ENCODE results near the gene ZNF821.
"Not testable (repeated sequence)": the region's sequence is repeated elsewhere in the genome, so short reads cannot be mapped to it uniquely, and the experiment has no call there.

The ZNF821 gene

DNA sequence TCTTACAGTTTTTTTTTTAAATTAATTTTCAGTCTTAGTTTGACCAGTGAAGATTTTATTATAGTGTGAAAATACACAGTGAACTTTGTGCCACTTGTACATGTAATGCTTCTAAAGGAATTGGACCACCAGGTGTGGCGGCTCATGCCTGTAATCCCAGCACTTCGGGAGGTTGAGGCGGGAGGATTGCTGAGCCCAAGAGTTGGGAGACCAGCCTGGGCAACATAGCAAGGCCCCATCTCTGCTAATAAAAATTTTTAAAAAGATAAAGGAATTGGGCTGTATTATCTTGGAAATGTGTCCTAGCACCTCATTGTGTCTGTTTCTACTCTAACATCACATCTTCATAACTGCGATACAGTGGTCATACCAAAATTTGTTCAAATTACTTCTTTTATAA, 15.2 kb upstream of the ZNF821 start:
- no peak for DNase-seq

GRCh38 chr16:71896764-71897368, 12.9 kb upstream of the ZNF821 start:
- DNase-seq, result no peak

- DNase-seq, result peak; percentile 34
Measured at GRCh38 chr16:71895679-71896365, 11.8 kb upstream of the ZNF821 start.

DNA sequence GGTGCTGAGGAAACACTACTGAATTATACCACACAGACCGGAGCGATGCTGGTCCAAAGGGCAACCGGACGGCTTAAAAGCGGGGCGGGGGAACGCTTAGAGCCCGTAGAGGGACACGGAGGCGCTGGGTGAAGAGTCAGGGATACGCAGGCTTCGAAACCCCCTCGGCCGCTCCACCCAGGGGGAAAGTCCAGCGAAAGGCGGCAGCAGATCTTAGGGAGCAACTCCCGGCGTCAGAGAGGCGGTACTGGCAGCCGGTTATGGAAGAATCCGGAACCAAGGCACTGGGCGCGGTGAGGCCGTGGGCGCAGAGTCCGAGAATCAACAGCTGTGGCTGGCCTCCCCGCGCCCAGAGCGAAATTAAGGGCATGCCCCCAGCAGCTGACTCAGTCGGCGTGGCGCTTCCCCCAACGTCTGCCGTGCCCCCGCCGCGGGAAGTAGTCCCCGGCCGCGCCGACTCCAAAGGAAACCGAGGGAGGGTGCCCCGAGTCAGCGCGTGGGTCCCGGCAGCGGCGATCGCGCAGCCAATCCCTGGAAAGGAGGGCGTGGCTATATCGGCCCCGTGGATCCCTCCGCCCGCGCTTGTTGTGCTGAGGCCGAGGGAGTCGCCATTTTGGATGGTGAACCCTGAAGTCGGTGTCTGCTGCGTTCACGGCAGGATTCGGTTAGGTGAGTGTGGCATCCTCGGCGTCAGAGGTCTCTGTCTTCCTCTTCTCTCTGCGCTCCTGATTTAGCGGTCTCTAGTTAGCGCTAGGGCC, 11.1 kb upstream of the ZNF821 start, which contains the start of gene IST1:
Gene IST1 (plus strand): TSS at position 611 of the 758 bp plus-strand sequence. CDS start 20,110 bp downstream, outside the sequence.
- DNase-seq, result peak; percentile 98

GRCh38 chr16:71894229-71894920, 10.4 kb upstream of the ZNF821 start:
- DNase-seq, result peak; percentile 39

- no peak for DNase-seq
Measured at GRCh38 chr16:71893888-71894228, 9.9 kb upstream of the ZNF821 start.

GRCh38 chr16:71889147-71889546, 5.2 kb upstream of the ZNF821 start:
- no peak for DNase-seq

- DNase-seq, result no peak
Measured at GRCh38 chr16:71885261-71885650, 1.3 kb upstream of the ZNF821 start.

GRCh38 chr16:71883168-71883848, 674 bp downstream of the ZNF821 start:
- DNase-seq, result no peak

- peak; percentile 91 for DNase-seq
Measured at GRCh38 chr16:71882505-71883167, 1.3 kb downstream of the ZNF821 start.

DNA sequence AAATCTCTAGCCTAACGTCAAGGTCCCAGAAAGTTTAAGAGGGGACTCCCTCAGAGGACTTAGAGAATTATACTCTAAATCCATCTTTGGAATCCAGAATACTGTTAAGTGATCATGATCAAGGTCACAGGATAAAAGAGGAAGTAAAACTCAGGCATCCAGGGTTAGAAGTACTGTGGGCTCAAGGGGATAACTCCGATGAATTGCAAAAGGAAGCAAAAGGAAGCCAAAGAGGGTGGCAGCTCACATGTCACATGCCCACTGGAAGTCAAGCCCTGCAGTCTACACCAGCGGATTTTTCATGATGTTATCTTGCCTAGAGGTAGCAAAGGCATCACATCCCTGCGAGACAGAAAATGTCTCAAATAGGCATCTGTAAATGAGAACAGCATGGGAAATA, 3.8 kb downstream of the ZNF821 start:
- no peak for DNase-seq

DNA sequence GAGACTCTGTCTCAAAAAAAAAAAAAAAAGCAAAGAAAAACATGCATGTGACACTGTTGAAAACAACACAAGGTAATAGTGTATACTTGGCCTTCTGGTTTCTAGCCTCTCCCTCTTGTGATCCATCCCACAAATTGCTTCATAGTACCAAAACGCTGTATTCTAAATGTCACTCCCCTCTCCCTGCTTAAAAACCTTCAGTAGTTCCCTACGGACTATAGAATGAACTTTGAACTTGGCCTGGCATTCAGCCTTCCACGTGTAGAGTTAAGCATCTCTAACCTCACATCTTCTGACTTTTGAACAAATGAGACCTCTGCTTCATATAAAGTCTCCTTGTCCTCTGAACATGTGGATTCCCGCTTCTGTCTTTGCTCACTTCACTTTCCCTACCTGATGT, 5.1 kb downstream of the ZNF821 start:
- DNase-seq, result no peak

DNA sequence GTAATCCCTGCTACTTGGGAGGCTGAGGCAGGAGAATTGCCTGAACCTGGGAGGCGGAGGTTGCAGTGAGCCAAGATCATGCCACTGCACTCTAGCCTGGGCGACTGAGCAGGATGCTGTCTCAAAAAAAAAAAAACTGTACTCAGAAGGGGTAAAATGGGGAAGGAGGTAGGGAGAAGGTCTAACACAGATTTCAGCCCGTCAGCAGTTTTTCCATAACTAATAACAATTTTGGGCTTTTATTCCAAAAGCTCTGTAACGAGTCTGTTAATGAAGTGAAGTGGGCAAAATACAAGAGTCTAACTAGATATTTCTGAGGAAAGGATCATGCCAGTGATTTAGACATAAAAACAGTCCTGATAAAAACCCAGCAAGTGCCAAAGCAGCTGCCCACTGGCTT, 10.8 kb downstream of the ZNF821 start:
- no peak for DNase-seq

- DNase-seq, result no peak
Measured at GRCh38 chr16:71870818-71871217, 13.2 kb downstream of the ZNF821 start.

- DNase-seq, result no peak
Measured at GRCh38 chr16:71869089-71869488, 14.9 kb downstream of the ZNF821 start.

- DNase-seq, result no peak
Measured at GRCh38 chr16:71867939-71868338, 16.0 kb downstream of the ZNF821 start.

- not testable (repeated sequence) for DNase-seq
Measured at GRCh38 chr16:71867175-71867574, 16.8 kb downstream of the ZNF821 start.

DNA sequence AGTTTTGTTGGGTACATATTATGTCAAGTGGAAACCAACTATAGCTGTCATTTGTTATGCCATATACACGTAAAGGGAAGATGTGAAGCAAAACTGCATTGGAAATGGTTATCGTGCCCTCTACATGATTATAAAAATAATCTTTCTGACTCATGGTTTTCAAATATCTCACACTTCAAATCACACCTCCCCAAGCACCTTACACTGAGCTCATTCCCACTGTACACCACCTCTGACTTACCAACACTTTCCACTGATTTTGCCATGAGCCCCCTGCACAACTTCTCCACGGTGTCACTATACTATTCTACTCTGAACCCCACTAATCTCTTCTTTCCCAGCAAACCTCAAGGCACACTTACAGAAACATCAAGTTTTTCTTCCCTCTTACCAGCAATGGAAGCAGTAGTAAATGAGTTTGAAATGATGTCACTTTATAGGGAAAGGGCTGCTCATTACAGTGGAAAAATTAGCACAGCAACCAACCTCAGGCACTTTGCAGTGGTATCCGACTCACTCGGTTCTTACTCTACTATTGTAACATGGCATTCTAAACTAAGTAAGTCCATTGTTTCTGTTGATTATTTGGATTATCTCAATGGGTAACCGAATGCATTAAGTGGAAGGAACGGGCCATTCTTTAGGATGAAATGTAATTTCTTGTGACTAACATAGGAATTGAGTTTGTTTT, 18.7 kb downstream of the ZNF821 start:
- DNase-seq, result no peak

DNA sequence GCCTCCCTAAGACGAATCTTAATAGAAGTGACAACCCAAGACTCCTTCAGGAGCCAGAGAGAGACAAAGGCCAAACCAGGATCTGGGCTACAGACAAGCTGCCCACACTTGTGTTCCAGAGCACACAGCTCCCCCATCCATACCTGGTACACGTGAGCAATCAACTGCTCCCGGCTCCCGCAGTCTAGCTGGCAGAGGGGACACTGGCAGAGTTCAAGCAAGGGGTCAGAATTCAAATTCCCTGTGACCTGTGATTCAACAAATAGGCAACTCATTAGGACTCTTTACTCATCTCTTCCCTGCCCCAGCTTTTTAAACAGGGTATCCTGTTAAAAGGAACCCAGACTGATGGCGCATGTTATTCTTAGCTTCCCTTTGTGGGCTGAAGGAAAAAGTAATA, 20.0 kb downstream of the ZNF821 start:
- no peak for DNase-seq

- DNase-seq, result no peak
Measured at GRCh38 chr16:71859762-71860521, 24.0 kb downstream of the ZNF821 start.
